Measurements from ENCODE around the gene EPS15.

EPS15 gene

DNA sequence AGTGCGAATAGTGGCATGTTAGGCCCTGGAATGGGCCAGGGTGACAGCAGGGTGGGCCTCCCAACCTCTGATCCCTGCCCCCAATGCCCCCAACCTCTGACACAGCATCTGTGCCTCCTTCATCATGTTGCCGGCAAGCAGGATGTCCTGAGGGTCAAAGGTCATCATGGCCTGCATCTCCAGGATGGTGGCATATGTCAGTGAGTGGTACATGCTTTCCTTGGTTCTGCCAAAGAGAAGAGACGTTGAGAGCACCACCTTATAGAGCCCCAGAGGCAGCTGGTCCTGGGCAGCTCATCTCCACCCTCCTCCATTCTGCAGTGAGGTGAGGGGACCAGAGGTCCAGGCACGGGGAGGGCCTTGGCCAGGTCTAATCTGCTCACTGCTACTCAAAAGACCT lies 206.3 kb downstream of the EPS15 start:
- TF ChIP-seq CSDC2 (CRISPR knock-in tag; IDR thresholded peaks at IDR 0.05) (no peak), ZNF8 (CRISPR knock-in tag; IDR thresholded peaks at IDR 0.05) (no peak), OSR1 (CRISPR knock-in tag; IDR thresholded peaks at IDR 0.05) (no peak), TOX (CRISPR knock-in tag; IDR thresholded peaks at IDR 0.05; ENCODE audit: borderline replicate concordance) (no peak), TCF4 (CRISPR knock-in tag; IDR thresholded peaks at IDR 0.05; ENCODE audit: borderline replicate concordance) (no peak), ZFP30 (CRISPR knock-in tag; IDR thresholded peaks at IDR 0.05) (no peak), POU6F1 (CRISPR knock-in tag; IDR thresholded peaks at IDR 0.05; ENCODE audit: borderline replicate concordance, low read depth) (no peak), RARB (CRISPR knock-in tag; IDR thresholded peaks at IDR 0.05) (no peak), BACH2 (CRISPR knock-in tag; IDR thresholded peaks at IDR 0.05; ENCODE audit: borderline replicate concordance) (no peak), CREB5 (CRISPR knock-in tag; IDR thresholded peaks at IDR 0.05; ENCODE audit: low read depth) (no peak), ESRRG (CRISPR knock-in tag; IDR thresholded peaks at IDR 0.05) (no peak), PPARA (CRISPR knock-in tag; IDR thresholded peaks at IDR 0.05; ENCODE audit: borderline replicate concordance) (no peak), ZC3H10 (CRISPR knock-in tag; IDR thresholded peaks at IDR 0.05) (no peak), TSHZ2 (CRISPR knock-in tag; IDR thresholded peaks at IDR 0.05) (no peak), ARNTL (CRISPR knock-in tag; IDR thresholded peaks at IDR 0.05; ENCODE audit: borderline replicate concordance, low read depth) (no peak), SNAI2 (CRISPR knock-in tag; IDR thresholded peaks at IDR 0.05) (no peak), ISL1 (CRISPR knock-in tag; IDR thresholded peaks at IDR 0.05) (no peak), ZNF565 (CRISPR knock-in tag; conservative IDR thresholded peaks at IDR 0.05; ENCODE audit: low read depth) (no peak)
- TF ChIP-seq, protein P1, sequence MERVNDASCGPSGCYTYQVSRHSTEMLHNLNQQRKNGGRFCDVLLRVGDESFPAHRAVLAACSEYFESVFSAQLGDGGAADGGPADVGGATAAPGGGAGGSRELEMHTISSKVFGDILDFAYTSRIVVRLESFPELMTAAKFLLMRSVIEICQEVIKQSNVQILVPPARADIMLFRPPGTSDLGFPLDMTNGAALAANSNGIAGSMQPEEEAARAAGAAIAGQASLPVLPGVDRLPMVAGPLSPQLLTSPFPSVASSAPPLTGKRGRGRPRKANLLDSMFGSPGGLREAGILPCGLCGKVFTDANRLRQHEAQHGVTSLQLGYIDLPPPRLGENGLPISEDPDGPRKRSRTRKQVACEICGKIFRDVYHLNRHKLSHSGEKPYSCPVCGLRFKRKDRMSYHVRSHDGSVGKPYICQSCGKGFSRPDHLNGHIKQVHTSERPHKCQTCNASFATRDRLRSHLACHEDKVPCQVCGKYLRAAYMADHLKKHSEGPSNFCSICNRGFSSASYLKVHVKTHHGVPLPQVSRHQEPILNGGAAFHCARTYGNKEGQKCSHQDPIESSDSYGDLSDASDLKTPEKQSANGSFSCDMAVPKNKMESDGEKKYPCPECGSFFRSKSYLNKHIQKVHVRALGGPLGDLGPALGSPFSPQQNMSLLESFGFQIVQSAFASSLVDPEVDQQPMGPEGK (CRISPR knock-in tag; IDR thresholded peaks at IDR 0.05; ENCODE audit: borderline replicate concordance) = no peak
- TF ChIP-seq, protein P2, sequence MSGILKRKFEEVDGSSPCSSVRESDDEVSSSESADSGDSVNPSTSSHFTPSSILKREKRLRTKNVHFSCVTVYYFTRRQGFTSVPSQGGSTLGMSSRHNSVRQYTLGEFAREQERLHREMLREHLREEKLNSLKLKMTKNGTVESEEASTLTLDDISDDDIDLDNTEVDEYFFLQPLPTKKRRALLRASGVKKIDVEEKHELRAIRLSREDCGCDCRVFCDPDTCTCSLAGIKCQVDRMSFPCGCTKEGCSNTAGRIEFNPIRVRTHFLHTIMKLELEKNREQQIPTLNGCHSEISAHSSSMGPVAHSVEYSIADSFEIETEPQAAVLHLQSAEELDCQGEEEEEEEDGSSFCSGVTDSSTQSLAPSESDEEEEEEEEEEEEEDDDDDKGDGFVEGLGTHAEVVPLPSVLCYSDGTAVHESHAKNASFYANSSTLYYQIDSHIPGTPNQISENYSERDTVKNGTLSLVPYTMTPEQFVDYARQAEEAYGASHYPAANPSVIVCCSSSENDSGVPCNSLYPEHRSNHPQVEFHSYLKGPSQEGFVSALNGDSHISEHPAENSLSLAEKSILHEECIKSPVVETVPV (CRISPR knock-in tag; IDR thresholded peaks at IDR 0.05) = no peak

GRCh38 chr1:51311826-51312225 lies 207.2 kb downstream of the EPS15 start:
- no peak for TF ChIP-seq CSDC2 (CRISPR knock-in tag; IDR thresholded peaks at IDR 0.05)
- TF ChIP-seq ISL1 (CRISPR knock-in tag; IDR thresholded peaks at IDR 0.05) = no peak
- no peak for TF ChIP-seq ZNF70 (CRISPR knock-in tag; IDR thresholded peaks at IDR 0.05)
- no peak for TF ChIP-seq TSHZ2 (CRISPR knock-in tag; IDR thresholded peaks at IDR 0.05)
- TF ChIP-seq ZNF565 (CRISPR knock-in tag; conservative IDR thresholded peaks at IDR 0.05; ENCODE audit: low read depth) = no peak
- TF ChIP-seq SNAI2 (CRISPR knock-in tag; IDR thresholded peaks at IDR 0.05) = no peak
- TF ChIP-seq TCF4 (CRISPR knock-in tag; IDR thresholded peaks at IDR 0.05; ENCODE audit: borderline replicate concordance) = no peak
- no peak for TF ChIP-seq ZFP30 (CRISPR knock-in tag; IDR thresholded peaks at IDR 0.05)
- TF ChIP-seq TOX (CRISPR knock-in tag; IDR thresholded peaks at IDR 0.05; ENCODE audit: borderline replicate concordance) = no peak
- no peak for TF ChIP-seq BACH2 (CRISPR knock-in tag; IDR thresholded peaks at IDR 0.05; ENCODE audit: borderline replicate concordance)
- TF ChIP-seq ESRRG (CRISPR knock-in tag; IDR thresholded peaks at IDR 0.05) = no peak
- no peak for TF ChIP-seq ZC3H10 (CRISPR knock-in tag; IDR thresholded peaks at IDR 0.05)
- no peak for TF ChIP-seq RARB (CRISPR knock-in tag; IDR thresholded peaks at IDR 0.05)
- TF ChIP-seq ZNF8 (CRISPR knock-in tag; IDR thresholded peaks at IDR 0.05) = no peak
- no peak for TF ChIP-seq POU6F1 (CRISPR knock-in tag; IDR thresholded peaks at IDR 0.05; ENCODE audit: borderline replicate concordance, low read depth)
- TF ChIP-seq ARNTL (CRISPR knock-in tag; IDR thresholded peaks at IDR 0.05; ENCODE audit: borderline replicate concordance, low read depth) = no peak

More for the DNA sequence above, 206.3 kb downstream of the EPS15 start:
- ATAC-seq = no peak

More at GRCh38 chr1:51311826-51312225, 207.2 kb downstream of the EPS15 start:
- ATAC-seq = no peak
